ENCODE measurements around the gene PCDH7. TPM values are rescaled to one million over a fixed set of nuclear protein-coding genes. Genes with fewer than 3 reads are reported as not detected.

Gene PCDH7
- polyA plus RNA-seq, 2 donors, result 3.3 to 7.4 TPM

GRCh38 chr4:30755346-30755745, 35.2 kb downstream of the PCDH7 start:
- Histone ChIP-seq H3K9me3 (ENCODE audit: control insufficient read depth in 2 of 2, insufficient read depth in 1 of 2, low read depth in 1 of 2, low read length in 1 of 2) (no peaks in the 10 kb centered on the region), H3K27me3 (ENCODE audit: control insufficient read depth in 1 of 2, insufficient read depth in 2 of 2, low read length in 2 of 2) (no peaks in the 10 kb centered on the region), H3K27ac (ENCODE audit: low read depth in 2 of 2, low read length in 1 of 2) (no peak overlapping the region), H3K4me1 (ENCODE audit: control insufficient read depth in 2 of 2, insufficient read depth in 2 of 2, low read length in 1 of 2) (no peaks in the 10 kb centered on the region), H3K36me3 (ENCODE audit: control insufficient read depth in 2 of 2, insufficient read depth in 2 of 2, low read length in 1 of 2) (no peaks in the 10 kb centered on the region), H3K4me3 (ENCODE audit: low read depth in 1 of 2, low read length in 2 of 2) (no peak overlapping the region)

GRCh38 chr4:30756553-30756952, 36.4 kb downstream of the PCDH7 start:
- 71 to 78% methylated on average over 3 of the region's 3 CpGs for WGBS, 2 donors

GRCh38 chr4:30757357-30757756, 37.2 kb downstream of the PCDH7 start:
- no peaks in the 10 kb centered on the region for H3K4me1 ChIP-seq (ENCODE audit: control insufficient read depth in 2 of 2, insufficient read depth in 2 of 2, low read length in 1 of 2)
- H3K36me3 ChIP-seq (ENCODE audit: control insufficient read depth in 2 of 2, insufficient read depth in 2 of 2, low read length in 1 of 2), result no peaks in the 10 kb centered on the region
- no peaks in the 10 kb centered on the region for H3K9me3 ChIP-seq (ENCODE audit: control insufficient read depth in 2 of 2, insufficient read depth in 1 of 2, low read depth in 1 of 2, low read length in 1 of 2)
- no peaks in the 10 kb centered on the region for H3K27me3 ChIP-seq (ENCODE audit: control insufficient read depth in 1 of 2, insufficient read depth in 2 of 2, low read length in 2 of 2)
- no peak overlapping the region for H3K4me3 ChIP-seq (ENCODE audit: low read depth in 1 of 2, low read length in 2 of 2)
- peak overlapping the region; percentile 65 to 66 for H3K27ac ChIP-seq (ENCODE audit: low read depth in 2 of 2, low read length in 1 of 2)
- WGBS, 2 donors, result 40% methylated on average over 6 of the region's 6 CpGs

More at GRCh38 chr4:30756553-30756952, 36.4 kb downstream of the PCDH7 start:
- Histone ChIP-seq H3K9me3 (ENCODE audit: control insufficient read depth in 2 of 2, insufficient read depth in 1 of 2, low read depth in 1 of 2, low read length in 1 of 2) (no peaks in the 10 kb centered on the region), H3K4me1 (ENCODE audit: control insufficient read depth in 2 of 2, insufficient read depth in 2 of 2, low read length in 1 of 2) (no peaks in the 10 kb centered on the region), H3K27ac (ENCODE audit: low read depth in 2 of 2, low read length in 1 of 2) (peak overlapping the region; percentile 66 to 67), H3K36me3 (ENCODE audit: control insufficient read depth in 2 of 2, insufficient read depth in 2 of 2, low read length in 1 of 2) (no peaks in the 10 kb centered on the region), H3K4me3 (ENCODE audit: low read depth in 1 of 2, low read length in 2 of 2) (no peak overlapping the region), H3K27me3 (ENCODE audit: control insufficient read depth in 1 of 2, insufficient read depth in 2 of 2, low read length in 2 of 2) (no peaks in the 10 kb centered on the region)

- H3K27me3 ChIP-seq (ENCODE audit: control insufficient read depth in 1 of 2, insufficient read depth in 2 of 2, low read length in 2 of 2), result no peaks in the 10 kb centered on the region
- H3K36me3 ChIP-seq (ENCODE audit: control insufficient read depth in 2 of 2, insufficient read depth in 2 of 2, low read length in 1 of 2), result no peaks in the 10 kb centered on the region
- H3K9me3 ChIP-seq (ENCODE audit: control insufficient read depth in 2 of 2, insufficient read depth in 1 of 2, low read depth in 1 of 2, low read length in 1 of 2), result no peaks in the 10 kb centered on the region
- H3K4me3 ChIP-seq (ENCODE audit: low read depth in 1 of 2, low read length in 2 of 2), result no peak overlapping the region
- no peak overlapping the region for H3K27ac ChIP-seq (ENCODE audit: low read depth in 2 of 2, low read length in 1 of 2)
- H3K4me1 ChIP-seq (ENCODE audit: control insufficient read depth in 2 of 2, insufficient read depth in 2 of 2, low read length in 1 of 2), result no peaks in the 10 kb centered on the region
These were observed 40.4 kb downstream of the PCDH7 start for GRCh38 chr4:30760551-30760950.

- 42 to 49% methylated on average over 3 of the region's 3 CpGs for WGBS, 2 donors
- Histone ChIP-seq H3K4me1 (ENCODE audit: control insufficient read depth in 2 of 2, insufficient read depth in 2 of 2, low read length in 1 of 2) (no peaks in the 10 kb centered on the region), H3K4me3 (ENCODE audit: low read depth in 1 of 2, low read length in 2 of 2) (no peak overlapping the region), H3K27me3 (ENCODE audit: control insufficient read depth in 1 of 2, insufficient read depth in 2 of 2, low read length in 2 of 2) (no peaks in the 10 kb centered on the region), H3K27ac (ENCODE audit: low read depth in 2 of 2, low read length in 1 of 2) (no peak overlapping the region), H3K9me3 (ENCODE audit: control insufficient read depth in 2 of 2, insufficient read depth in 1 of 2, low read depth in 1 of 2, low read length in 1 of 2) (no peaks in the 10 kb centered on the region), H3K36me3 (ENCODE audit: control insufficient read depth in 2 of 2, insufficient read depth in 2 of 2, low read length in 1 of 2) (no peaks in the 10 kb centered on the region)
These were observed 43.2 kb downstream of the PCDH7 start for GRCh38 chr4:30763321-30763727.

- H3K4me1 ChIP-seq (ENCODE audit: control insufficient read depth in 2 of 2, insufficient read depth in 2 of 2, low read length in 1 of 2), result no peaks in the 10 kb centered on the region
- no peak overlapping the region for H3K27ac ChIP-seq (ENCODE audit: low read depth in 2 of 2, low read length in 1 of 2)
- no peak overlapping the region for H3K4me3 ChIP-seq (ENCODE audit: low read depth in 1 of 2, low read length in 2 of 2)
- H3K36me3 ChIP-seq (ENCODE audit: control insufficient read depth in 2 of 2, insufficient read depth in 2 of 2, low read length in 1 of 2), result no peaks in the 10 kb centered on the region
- H3K9me3 ChIP-seq (ENCODE audit: control insufficient read depth in 2 of 2, insufficient read depth in 1 of 2, low read depth in 1 of 2, low read length in 1 of 2), result no peaks in the 10 kb centered on the region
- WGBS, 2 donors, result 69 to 74% methylated on average over 4 of the region's 4 CpGs
- H3K27me3 ChIP-seq (ENCODE audit: control insufficient read depth in 1 of 2, insufficient read depth in 2 of 2, low read length in 2 of 2), result no peaks in the 10 kb centered on the region
These were observed 44.9 kb downstream of the PCDH7 start for GRCh38 chr4:30765022-30765421.

GRCh38 chr4:30767147-30767845, 47.1 kb downstream of the PCDH7 start:
- H3K36me3 ChIP-seq (ENCODE audit: control insufficient read depth in 2 of 2, insufficient read depth in 2 of 2, low read length in 1 of 2), result no peaks in the 10 kb centered on the region
- WGBS, 2 donors, result 74 to 76% methylated on average over 8 of the region's 8 CpGs
- H3K4me1 ChIP-seq (ENCODE audit: control insufficient read depth in 2 of 2, insufficient read depth in 2 of 2, low read length in 1 of 2), result no peaks in the 10 kb centered on the region
- H3K9me3 ChIP-seq (ENCODE audit: control insufficient read depth in 2 of 2, insufficient read depth in 1 of 2, low read depth in 1 of 2, low read length in 1 of 2), result no peaks in the 10 kb centered on the region
- no peak overlapping the region for H3K4me3 ChIP-seq (ENCODE audit: low read depth in 1 of 2, low read length in 2 of 2)
- H3K27me3 ChIP-seq (ENCODE audit: control insufficient read depth in 1 of 2, insufficient read depth in 2 of 2, low read length in 2 of 2), result no peaks in the 10 kb centered on the region
- H3K27ac ChIP-seq (ENCODE audit: low read depth in 2 of 2, low read length in 1 of 2), result no peak overlapping the region

GRCh38 chr4:30768277-30768676, 48.1 kb downstream of the PCDH7 start:
- H3K9me3 ChIP-seq (ENCODE audit: control insufficient read depth in 2 of 2, insufficient read depth in 1 of 2, low read depth in 1 of 2, low read length in 1 of 2), result no peaks in the 10 kb centered on the region
- no peak overlapping the region for H3K4me3 ChIP-seq (ENCODE audit: low read depth in 1 of 2, low read length in 2 of 2)
- no peaks in the 10 kb centered on the region for H3K36me3 ChIP-seq (ENCODE audit: control insufficient read depth in 2 of 2, insufficient read depth in 2 of 2, low read length in 1 of 2)
- H3K27me3 ChIP-seq (ENCODE audit: control insufficient read depth in 1 of 2, insufficient read depth in 2 of 2, low read length in 2 of 2), result no peaks in the 10 kb centered on the region
- no peaks in the 10 kb centered on the region for H3K4me1 ChIP-seq (ENCODE audit: control insufficient read depth in 2 of 2, insufficient read depth in 2 of 2, low read length in 1 of 2)
- 53 to 57% methylated on average over 2 of the region's 2 CpGs for WGBS, 2 donors
- no peak overlapping the region for H3K27ac ChIP-seq (ENCODE audit: low read depth in 2 of 2, low read length in 1 of 2)

- Histone ChIP-seq H3K4me1 (ENCODE audit: control insufficient read depth in 2 of 2, insufficient read depth in 2 of 2, low read length in 1 of 2) (no peaks in the 10 kb centered on the region), H3K4me3 (ENCODE audit: low read depth in 1 of 2, low read length in 2 of 2) (no peak overlapping the region), H3K36me3 (ENCODE audit: control insufficient read depth in 2 of 2, insufficient read depth in 2 of 2, low read length in 1 of 2) (no peaks in the 10 kb centered on the region), H3K9me3 (ENCODE audit: control insufficient read depth in 2 of 2, insufficient read depth in 1 of 2, low read depth in 1 of 2, low read length in 1 of 2) (no peaks in the 10 kb centered on the region), H3K27ac (ENCODE audit: low read depth in 2 of 2, low read length in 1 of 2) (no peak overlapping the region), H3K27me3 (ENCODE audit: control insufficient read depth in 1 of 2, insufficient read depth in 2 of 2, low read length in 2 of 2) (no peaks in the 10 kb centered on the region)
- 74 to 79% methylated on average over 6 of the region's 6 CpGs for WGBS, 2 donors
These were observed 48.9 kb downstream of the PCDH7 start for GRCh38 chr4:30769093-30769492.

- H3K27ac ChIP-seq (ENCODE audit: low read depth in 2 of 2, low read length in 1 of 2), result no peak overlapping the region
- H3K27me3 ChIP-seq (ENCODE audit: control insufficient read depth in 1 of 2, insufficient read depth in 2 of 2, low read length in 2 of 2), result no peaks in the 10 kb centered on the region
- H3K4me3 ChIP-seq (ENCODE audit: low read depth in 1 of 2, low read length in 2 of 2), result no peak overlapping the region
- 24 to 26% methylated on average over 2 of the region's 2 CpGs for WGBS, 2 donors
- H3K4me1 ChIP-seq (ENCODE audit: control insufficient read depth in 2 of 2, insufficient read depth in 2 of 2, low read length in 1 of 2), result no peaks in the 10 kb centered on the region
- no peaks in the 10 kb centered on the region for H3K36me3 ChIP-seq (ENCODE audit: control insufficient read depth in 2 of 2, insufficient read depth in 2 of 2, low read length in 1 of 2)
- H3K9me3 ChIP-seq (ENCODE audit: control insufficient read depth in 2 of 2, insufficient read depth in 1 of 2, low read depth in 1 of 2, low read length in 1 of 2), result no peaks in the 10 kb centered on the region
These were observed 49.9 kb downstream of the PCDH7 start for GRCh38 chr4:30770049-30770549.
